DMS153 treated with DMSO at 0.1 percent for 48 hours (cell line): Measurements from ENCODE around the gene TCOF1.

ENCODE experiments used
- DNase-seq: peaks from one replicate; lab custom pipeline; 2025; ENCODE audit not compliant: unreplicated experiment; lab: John Stamatoyannopoulos, UW

The TCOF1 gene

GRCh38 chr5:150350524-150351344, 6.8 kb upstream of the TCOF1 start:
- DNase-seq, result no peak

GRCh38 chr5:150352244-150353031, 5.1 kb upstream of the TCOF1 start:
- no peak for DNase-seq

- DNase-seq, result no peak
These were observed 4.3 kb upstream of the TCOF1 start for GRCh38 chr5:150353032-150353675.

- no peak for DNase-seq
These were observed 1.7 kb upstream of the TCOF1 start for GRCh38 chr5:150355791-150356190.

- DNase-seq, result no peak
These were observed 762 bp upstream of the TCOF1 start for GRCh38 chr5:150356575-150357294.

- DNase-seq, result no peak
These were observed 981 bp downstream of the TCOF1 start for GRCh38 chr5:150358261-150359095.

GRCh38 chr5:150361301-150361700, 3.8 kb downstream of the TCOF1 start:
- DNase-seq, result no peak

- no peak for DNase-seq
These were observed 5.7 kb downstream of the TCOF1 start for GRCh38 chr5:150363185-150363584.

GRCh38 chr5:150364004-150364403, 6.5 kb downstream of the TCOF1 start:
- DNase-seq, result no peak

- DNase-seq, result no peak
These were observed 11.0 kb downstream of the TCOF1 start for GRCh38 chr5:150368526-150368925.

GRCh38 chr5:150372639-150373038, 15.1 kb downstream of the TCOF1 start:
- no peak for DNase-seq

- DNase-seq, result no peak
These were observed 17.2 kb downstream of the TCOF1 start for GRCh38 chr5:150374651-150375050.

- DNase-seq, result no peak
These were observed 19.6 kb downstream of the TCOF1 start for GRCh38 chr5:150376799-150377771.

- DNase-seq, result no peak
These were observed 20.6 kb downstream of the TCOF1 start for GRCh38 chr5:150377964-150378694.

- DNase-seq, result no peak
These were observed 27.2 kb downstream of the TCOF1 start for GRCh38 chr5:150384701-150385100.

GRCh38 chr5:150386024-150386855, 28.7 kb downstream of the TCOF1 start:
- no peak for DNase-seq

GRCh38 chr5:150389531-150390266, 32.2 kb downstream of the TCOF1 start:
- DNase-seq, result no peak
